Large intestine (tissue), 3 donors: ENCODE data around the gene PRAMEF10. TPM values are rescaled to one million over a fixed set of nuclear protein-coding genes. Genes with fewer than 3 reads are reported as not detected.
"Not testable (repeated sequence)": the region's sequence is repeated elsewhere in the genome, so short reads cannot be mapped to it uniquely, and the experiment has no call there.

Experiments
- DNase-seq, 2 donors: peaks; one replicate each; pipeline versions ENCODE4 v3.0.0 to v3.0.0-alpha.2; 2013
- H3K27ac ChIP-seq: one replicate; pipeline ENCODE4 v1.5.1; 2013; ENCODE audit warnings: low read length
- H3K27me3 ChIP-seq: 2 replicates; pipeline ENCODE4 v1.6.1; 2013; ENCODE audit warnings: low read length; ENCODE audit not compliant: control insufficient read depth, insufficient read depth
- H3K36me3 ChIP-seq: 2 replicates; pipeline ENCODE4 v1.6.1; 2013; ENCODE audit warnings: low read length; ENCODE audit not compliant: control insufficient read depth, insufficient read depth
- H3K4me1 ChIP-seq: one replicate; pipeline ENCODE4 v1.6.1; 2013; ENCODE audit warnings: low read length; ENCODE audit not compliant: control insufficient read depth, insufficient read depth
- H3K4me3 ChIP-seq: one replicate; pipeline ENCODE4 v1.5.1; 2013; ENCODE audit warnings: low read length
- H3K9me3 ChIP-seq: one replicate; pipeline ENCODE4 v1.6.1; 2013; ENCODE audit warnings: mild to moderate bottlenecking, low read depth, low read length, moderate library complexity; ENCODE audit not compliant: control insufficient read depth
- WGBS: methylation state at CpG from one replicate; pipeline ENCODE4 v1.1.5; 2013; ENCODE audit warnings: low lambda C conversion rate; ENCODE audit not compliant: insufficient coverage; 5-methylcytosine and 5-hydroxymethylcytosine counted together
- polyA plus RNA-seq: library from polyadenylated mRNA; unstranded; fragments of 120-200 nt; gene quantifications from one replicate; pipeline ENCODE4 v1.2.1, GENCODE V29; 2013

Gene PRAMEF10
- polyA plus RNA-seq, 1 donor, result not detected

DNA sequence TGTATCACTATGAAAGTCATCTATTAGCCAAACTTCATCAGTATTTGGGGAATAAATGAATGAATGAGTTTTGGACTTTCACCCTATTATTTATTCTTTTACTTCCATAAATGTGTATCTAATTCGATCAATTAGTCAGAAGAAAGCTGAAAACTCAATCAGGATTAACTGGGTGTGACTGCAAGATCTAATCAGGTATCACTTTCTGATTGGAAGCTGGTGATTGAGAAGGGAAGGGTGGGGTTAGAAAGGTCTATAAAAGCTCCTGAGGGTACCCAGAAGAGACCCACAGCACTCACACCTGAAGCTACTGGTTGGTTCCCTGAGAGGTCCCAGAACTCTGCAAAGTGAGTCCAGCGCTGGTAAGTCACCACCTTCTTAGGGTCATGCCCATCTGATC is 41.3 kb downstream of the PRAMEF10 start, which contains the start of gene PRAMEF2:
PRAMEF2 (plus strand) TSS at position 301 of the 400 bp plus-strand sequence. CDS start 1,924 bp downstream, outside the sequence.
- WGBS, result no CpG with 5 or more reads among the region's 2 CpGs
- not testable (repeated sequence) for H3K4me1 ChIP-seq, H3K4me3 ChIP-seq, H3K27ac ChIP-seq, DNase-seq, H3K36me3 ChIP-seq, H3K9me3 ChIP-seq, H3K27me3 ChIP-seq

DNA sequence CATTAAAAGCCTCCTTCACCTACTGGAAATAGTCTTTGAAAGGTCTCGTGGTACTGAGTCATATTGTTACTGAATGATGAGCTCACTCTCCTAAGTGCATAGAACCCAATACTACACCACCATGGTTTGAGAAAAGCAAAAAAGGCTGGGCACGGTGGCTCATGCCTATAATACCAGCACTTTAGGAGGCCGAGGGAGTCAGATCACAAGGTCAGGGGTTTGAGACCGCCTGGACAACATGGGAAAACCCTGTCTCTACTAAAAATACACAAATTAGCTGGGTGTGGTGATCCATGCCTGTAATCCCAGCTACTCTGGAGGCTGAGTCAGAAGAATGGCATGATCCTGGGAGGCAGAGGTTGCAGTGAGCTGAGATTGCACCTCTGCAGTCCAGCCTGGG is 46.3 kb downstream of the PRAMEF10 start:
- H3K4me3 ChIP-seq, result no peak overlapping the region
- H3K9me3 ChIP-seq, result no peaks in the 10 kb centered on the region
- H3K36me3 ChIP-seq, result no peaks in the 10 kb centered on the region
- no CpG with 5 or more reads among the region's 4 CpGs for WGBS
- H3K27ac ChIP-seq, result no peak overlapping the region
- H3K4me1 ChIP-seq, result no peaks in the 10 kb centered on the region
- no peaks in the 10 kb centered on the region for H3K27me3 ChIP-seq
- no peak for DNase-seq

DNA sequence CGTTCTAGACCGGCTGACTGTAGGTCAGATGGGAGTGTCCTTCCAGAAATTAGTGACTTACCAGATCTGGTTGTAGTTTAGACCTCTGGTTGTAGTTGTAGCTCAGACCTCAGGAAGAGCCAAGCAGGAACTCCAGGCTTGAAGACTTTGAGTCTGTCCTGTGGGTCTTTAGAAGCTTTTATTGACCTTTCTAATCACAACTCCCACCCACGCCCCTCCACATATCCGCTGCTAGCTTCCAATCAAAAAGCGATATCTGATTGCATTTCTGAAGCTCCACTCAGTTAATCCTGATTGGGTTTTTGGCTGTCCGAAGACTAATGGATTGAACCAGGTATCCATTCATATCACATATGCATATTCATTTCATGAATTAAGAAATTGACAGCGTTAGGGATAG is 49.5 kb downstream of the PRAMEF10 start, which contains the start of gene HNRNPCL1:
HNRNPCL1 (minus strand) TSS at position 101 of the 400 bp plus-strand sequence. CDS start 431 bp downstream, outside the sequence.
- not testable (repeated sequence) for H3K36me3 ChIP-seq, H3K9me3 ChIP-seq, H3K27me3 ChIP-seq, H3K4me3 ChIP-seq, H3K27ac ChIP-seq, DNase-seq, H3K4me1 ChIP-seq
- WGBS, result no CpG with 5 or more reads among the region's 7 CpGs

Other genes starting within 250 kb of the PRAMEF10 start
- not detected for gene AADACL3, start 182.2 kb downstream of the PRAMEF10 start, polyA plus RNA-seq
- gene CFAP107, start 152.1 kb downstream of the PRAMEF10 start, polyA plus RNA-seq, result 0.03 TPM
- gene PRAMEF12, start 124.5 kb downstream of the PRAMEF10 start, polyA plus RNA-seq, result not detected
- gene PRAMEF1, start 106.9 kb downstream of the PRAMEF10 start, polyA plus RNA-seq, result not detected
- gene PRAMEF11, start 66.9 kb downstream of the PRAMEF10 start, polyA plus RNA-seq, result not detected
- not detected for gene HNRNPCL1, start 49.5 kb downstream of the PRAMEF10 start, polyA plus RNA-seq
- gene PRAMEF2, start 41.2 kb downstream of the PRAMEF10 start, polyA plus RNA-seq, result not detected
- gene PRAMEF4, start 12.1 kb downstream of the PRAMEF10 start, polyA plus RNA-seq, result not detected
- not detected for gene PRAMEF7, start 18.3 kb upstream of the PRAMEF10 start, polyA plus RNA-seq
- not detected for gene PRAMEF6, start 49.3 kb upstream of the PRAMEF10 start, polyA plus RNA-seq
- not detected for gene PRAMEF27, start 158.3 kb upstream of the PRAMEF10 start, polyA plus RNA-seq
- not detected for gene HNRNPCL3, start 162.5 kb upstream of the PRAMEF10 start, polyA plus RNA-seq
- gene PRAMEF25, start 172.5 kb upstream of the PRAMEF10 start, polyA plus RNA-seq, result not detected
- gene HNRNPCL2, start 218.6 kb upstream of the PRAMEF10 start, polyA plus RNA-seq, result not detected